ENCODE results near the gene CRLF1. TPM values are rescaled to one million over a fixed set of nuclear protein-coding genes. Genes with fewer than 3 reads are reported as not detected.

Gene CRLF1
- total RNA-seq, 2 experiments from 2014 or later, result not detected

GRCh38 chr19:18558202-18558555 is 48.4 kb downstream of the CRLF1 start:
- H3K4me3 Mint-ChIP-seq, result peak overlapping the region; percentile 90
- CTCF ChIA-PET, result interaction anchor here (1.0 to 4.4 kb wide), 8 partner anchors 13 to 107 kb away, joined by 3 to 20 read pairs (median 6); partner anchors contain the start of genes ELL, REX1BD and UBA52
- DNase-seq (peak; percentile 24), ATAC-seq (no peak)
- H3K27ac Mint-ChIP-seq, result peak overlapping the region; percentile 95
- intact Hi-C loops (cut with micrococcal nuclease), result loop anchor here (5.0 kb wide), 1 partner anchor 36 kb away; the partner anchor contains the start of gene ELL
- H3K27me3 Mint-ChIP-seq, result no peaks in the 10 kb centered on the region
- H3K36me3 Mint-ChIP-seq (ENCODE audit: low read depth), result peaks cover 23% of the 10 kb centered on the region
- no peak for TF ChIP-seq CTCF (IDR thresholded peaks at IDR 0.05)
- H3K9me3 Mint-ChIP-seq, result no peaks in the 10 kb centered on the region
- peaks cover 15% of the 10 kb centered on the region for H3K4me1 Mint-ChIP-seq (ENCODE audit: low read depth)
- POLR2A ChIA-PET, result interaction anchor here (0.8 to 4.6 kb wide), 15 partner anchors 10 to 611 kb away, joined by 3 to 21 read pairs (median 4); partner anchors contain the start of genes ELL, FKBP8, JUND and MEF2B

- Mint-ChIP-seq H3K4me1 (ENCODE audit: low read depth) (peaks cover 15% of the 10 kb centered on the region), H3K9me3 (no peaks in the 10 kb centered on the region), H3K27ac (peak within 1 kb of the TSS; percentile 95), H3K36me3 (ENCODE audit: low read depth) (peaks cover 19% of the 10 kb centered on the region), H3K27me3 (no peaks in the 10 kb centered on the region), H3K4me3 (peak within 1 kb of the TSS; percentile 90)
- intact Hi-C loops (cut with micrococcal nuclease), result loop anchor here (5.0 kb wide), 1 partner anchor 35 kb away; the partner anchor contains the start of gene ELL
- peak; percentile 99 for ATAC-seq
- peak; percentile 99 for DNase-seq
- ChIA-PET CTCF (interaction anchor here (1.0 to 4.4 kb wide), 7 partner anchors 13 to 106 kb away, joined by 3 to 20 read pairs (median 9); partner anchors contain the start of genes REX1BD and UBA52), POLR2A (interaction anchor here (0.8 to 4.6 kb wide), 15 partner anchors 11 to 612 kb away, joined by 3 to 21 read pairs (median 4); partner anchors contain the start of genes ELL, FKBP8, JUND and MEF2B)
- no peak for TF ChIP-seq CTCF (IDR thresholded peaks at IDR 0.05)
These were observed 49.0 kb downstream of the CRLF1 start, which contains the start of gene KXD1 for GRCh38 chr19:18557411-18558201. Gene KXD1, plus strand, starts transcription at chr19:18557870. Its CDS starts 4,187 bp downstream, at chr19:18562057.

- Mint-ChIP-seq H3K36me3 (ENCODE audit: low read depth) (no peaks in the 10 kb centered on the region), H3K27me3 (no peaks in the 10 kb centered on the region), H3K27ac (no peak overlapping the region), H3K9me3 (no peaks in the 10 kb centered on the region), H3K4me1 (ENCODE audit: low read depth) (no peaks in the 10 kb centered on the region), H3K4me3 (no peak overlapping the region)
- ChIA-PET POLR2A (no interaction called here), CTCF (interaction anchor here (0.7 to 2.3 kb wide), 2 partner anchors 21 to 32 kb away, joined by 3 to 7 read pairs; no protein-coding TSS in a partner anchor)
- ATAC-seq (no peak), DNase-seq (no peak)
- intact Hi-C loops (cut with micrococcal nuclease), result no loop called here
- TF ChIP-seq CTCF (IDR thresholded peaks at IDR 0.05), result no peak
These were observed 55.0 kb downstream of the CRLF1 start for GRCh38 chr19:18551631-18552030.

GRCh38 chr19:18543814-18544475 is 62.7 kb downstream of the CRLF1 start:
- TF ChIP-seq CTCF (IDR thresholded peaks at IDR 0.05), result no peak

More at GRCh38 chr19:18543814-18544475, 62.7 kb downstream of the CRLF1 start:
- H3K4me1 Mint-ChIP-seq (ENCODE audit: low read depth), result peaks cover 22% of the 10 kb centered on the region
- ChIA-PET POLR2A (interaction anchor here (0.7 to 3.1 kb wide), 16 partner anchors 10 to 97 kb away, joined by 3 to 25 read pairs (median 4); partner anchors contain the start of genes ELL, KXD1, REX1BD and UBA52), CTCF (interaction anchor here (1.1 to 2.3 kb wide), 8 partner anchors 9 to 94 kb away, joined by 3 to 13 read pairs (median 6); partner anchors contain the start of genes KXD1 and UBA52)
- peaks cover 16% of the 10 kb centered on the region for H3K36me3 Mint-ChIP-seq (ENCODE audit: low read depth)
- intact Hi-C loops (cut with micrococcal nuclease), result no loop called here
- peak; percentile 90 for ATAC-seq
- H3K9me3 Mint-ChIP-seq, result no peaks in the 10 kb centered on the region
- H3K27ac Mint-ChIP-seq, result peak overlapping the region; percentile 98
- peak; percentile 91 for DNase-seq
- no peaks in the 10 kb centered on the region for H3K27me3 Mint-ChIP-seq
- peak overlapping the region; percentile 90 for H3K4me3 Mint-ChIP-seq

Other genes with a start within 250 kb of the CRLF1 start
- not detected for gene GDF15, start 220.6 kb downstream of the CRLF1 start, total RNA-seq
- not detected for gene LRRC25, start 209.2 kb downstream of the CRLF1 start, total RNA-seq
- gene SSBP4, start 187.4 kb downstream of the CRLF1 start, total RNA-seq, result 100 to 1,000 TPM in 1 of 2 experiments, 10 to 100 TPM in 1; 98.2 to 102 TPM
- 10 to 100 TPM; 48.6 to 54.9 TPM for gene ISYNA1, start 168.7 kb downstream of the CRLF1 start, total RNA-seq
- 10 to 100 TPM; 20.1 to 21.9 TPM for gene ELL, start 84.7 kb downstream of the CRLF1 start, total RNA-seq
- 100 to 1,000 TPM; 216 to 220 TPM for gene FKBP8, start 63.2 kb downstream of the CRLF1 start, total RNA-seq
- 100 to 1,000 TPM; 137 to 142 TPM for gene KXD1, start 48.9 kb downstream of the CRLF1 start, total RNA-seq
- gene UBA52, start 34.9 kb downstream of the CRLF1 start, total RNA-seq, result 1,000 to 10,000 TPM; 1,795 to 1,837 TPM
- gene REX1BD, start 18.0 kb downstream of the CRLF1 start, total RNA-seq, result 10 to 100 TPM; 61.2 to 65.1 TPM
- not detected for gene TMEM59L, start 6.1 kb upstream of the CRLF1 start, total RNA-seq
- gene KLHL26, start 30.2 kb upstream of the CRLF1 start, total RNA-seq, result 10 to 100 TPM; 10.3 to 10.8 TPM
- gene CRTC1, start 76.9 kb upstream of the CRLF1 start, total RNA-seq, result 1 to 10 TPM; 4.4 to 4.5 TPM
- gene COMP, start 184.5 kb upstream of the CRLF1 start, total RNA-seq, result not detected
- 10 to 100 TPM; 75.9 to 87.6 TPM for gene UPF1, start 225.2 kb upstream of the CRLF1 start, total RNA-seq